ENCODE data around the gene SREK1.
"Not testable (repeated sequence)": the region's sequence is repeated elsewhere in the genome, so short reads cannot be mapped to it uniquely, and the experiment has no call there.

GRCh38 chr5:66136944-66137343, 7.2 kb upstream of the SREK1 start:
- not testable (repeated sequence) for TF ChIP-seq CTCF, POLR2A (IDR thresholded peaks at IDR 0.05)
